Retinal pigment epithelial cell (primary cell): ENCODE results near the gene PAGE2.

Source experiments
- DNase-seq: peaks from one replicate; pipeline ENCODE4 v3.0.0-alpha.2; 2010; ENCODE audit warnings: low read depth
- H3K4me3 ChIP-seq: 2 replicates; pipeline ENCODE4 v1.5.1; 2011; ENCODE audit warnings: mild to moderate bottlenecking, low read length, control low read depth, moderate library complexity
- CTCF ChIP-seq: conservative IDR thresholded peaks from 2 replicates; pipeline ENCODE4 v1.5.1; 2011; ENCODE audit warnings: low read depth, low read length, control low read depth, inconsistent platforms

The PAGE2 gene

GRCh38 chrX:55074851-55075467 is 13.9 kb upstream of the PAGE2 start, which contains the start of gene PAGE2B:
Gene PAGE2B, plus strand, starts transcription at chrX:55075030. Its CDS starts 1,012 bp downstream, at chrX:55076042.
- no peak for TF ChIP-seq CTCF
- no peak within 1 kb of the TSS for H3K4me3 ChIP-seq
- DNase-seq, result no peak

GRCh38 chrX:55098691-55099090 is 9.9 kb downstream of the PAGE2 start:
- no peak overlapping the region for H3K4me3 ChIP-seq
- no peak for DNase-seq
- no peak for TF ChIP-seq CTCF

- no peak overlapping the region for H3K4me3 ChIP-seq
- TF ChIP-seq CTCF, result no peak
- DNase-seq, result no peak
These were observed 10.3 kb downstream of the PAGE2 start for GRCh38 chrX:55099162-55099561.

DNA sequence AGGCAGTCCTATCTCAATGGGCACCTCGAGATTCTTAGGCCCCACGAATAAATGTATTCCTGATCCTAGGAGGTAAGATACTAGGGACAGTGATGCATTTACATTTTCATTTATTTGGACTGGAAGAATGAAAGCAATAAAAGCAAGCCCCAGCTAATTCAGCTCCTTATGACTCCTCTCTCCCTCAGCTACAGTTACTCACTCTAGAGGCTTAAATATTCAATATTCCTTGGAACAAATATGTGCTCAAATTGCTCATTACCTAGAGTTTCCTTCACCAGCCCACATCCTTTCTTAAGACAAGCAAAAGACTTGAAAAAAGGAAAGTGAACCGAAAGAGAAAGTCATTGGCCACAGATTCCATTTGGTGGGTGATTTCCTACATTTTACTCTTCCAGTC is 13.9 kb downstream of the PAGE2 start:
- H3K4me3 ChIP-seq, result no peak overlapping the region
- DNase-seq, result no peak
- TF ChIP-seq CTCF, result no peak

DNA sequence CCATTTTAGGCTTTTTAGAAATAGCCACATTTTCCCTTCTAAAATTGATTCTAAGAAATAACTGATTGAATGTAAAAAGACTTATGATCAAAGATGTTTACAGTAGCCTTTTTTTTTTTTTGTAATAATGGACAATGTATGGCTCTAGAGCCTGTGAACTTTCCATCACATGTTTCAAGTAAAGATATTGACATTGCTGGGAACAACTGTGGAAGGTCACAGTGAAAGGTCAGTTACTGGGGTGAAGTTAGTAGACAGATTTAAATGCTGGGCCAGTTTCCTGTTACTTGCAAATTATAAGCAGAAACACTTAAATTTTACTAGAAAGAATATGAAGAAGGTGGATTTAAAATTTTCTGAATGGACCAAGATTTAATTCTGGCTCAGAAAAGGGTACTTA is 18.4 kb downstream of the PAGE2 start:
- TF ChIP-seq CTCF, result no peak
- DNase-seq, result no peak
- H3K4me3 ChIP-seq, result no peak overlapping the region

GRCh38 chrX:55107911-55108310 is 19.1 kb downstream of the PAGE2 start:
- TF ChIP-seq CTCF, result no peak
- no peak overlapping the region for H3K4me3 ChIP-seq
- DNase-seq, result no peak

DNA sequence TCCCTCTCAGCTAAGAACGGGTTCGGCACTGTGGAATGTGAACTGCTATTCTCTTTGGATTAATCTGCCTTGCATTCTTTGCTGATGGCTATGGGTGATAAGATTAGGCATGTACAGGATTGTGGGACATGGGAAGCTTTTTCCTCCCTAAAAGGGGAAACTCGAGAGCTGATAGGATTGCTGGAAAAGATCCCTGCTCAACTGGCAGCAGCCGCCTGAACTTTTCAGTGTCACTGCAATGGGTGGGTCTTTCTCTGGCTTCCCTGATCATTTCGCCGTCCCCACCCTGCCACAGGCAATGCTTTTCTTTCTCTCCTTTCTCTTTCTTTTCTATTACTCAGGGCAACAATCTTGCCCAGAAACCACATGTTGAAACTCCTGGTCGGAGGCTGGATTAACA is 20.5 kb downstream of the PAGE2 start:
- no peak overlapping the region for H3K4me3 ChIP-seq
- no peak for TF ChIP-seq CTCF
- DNase-seq, result no peak
